GM21447 (cell line): ENCODE measurements around the gene FZD10.

Experiments used
- ATAC-seq: cut with Tn5 transposase; IDR thresholded peaks from one replicate; pipeline ENCODE4 v1.9.1; 2021; ENCODE audit not compliant: unreplicated experiment

The FZD10 gene

DNA sequence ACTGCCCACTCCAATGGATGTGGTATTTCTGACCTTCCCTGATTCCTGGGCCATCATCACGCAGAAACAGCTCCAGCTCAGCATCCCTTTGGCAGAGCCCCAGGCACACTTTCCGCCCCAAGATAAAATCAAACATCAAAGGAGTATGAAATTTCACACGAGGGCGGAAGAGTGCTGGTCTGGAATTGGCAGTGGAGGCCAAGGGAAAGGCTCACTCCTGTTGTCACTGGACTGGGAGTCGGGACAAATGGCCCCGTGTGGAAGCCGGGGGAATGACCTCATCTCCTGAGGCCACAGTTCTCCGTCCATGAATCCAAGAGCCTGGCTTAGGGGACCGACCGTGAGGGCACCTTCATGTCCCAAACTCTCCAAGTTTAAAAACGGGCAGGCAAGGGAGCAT lies 40.9 kb downstream of the FZD10 start:
- ATAC-seq: no peak

DNA sequence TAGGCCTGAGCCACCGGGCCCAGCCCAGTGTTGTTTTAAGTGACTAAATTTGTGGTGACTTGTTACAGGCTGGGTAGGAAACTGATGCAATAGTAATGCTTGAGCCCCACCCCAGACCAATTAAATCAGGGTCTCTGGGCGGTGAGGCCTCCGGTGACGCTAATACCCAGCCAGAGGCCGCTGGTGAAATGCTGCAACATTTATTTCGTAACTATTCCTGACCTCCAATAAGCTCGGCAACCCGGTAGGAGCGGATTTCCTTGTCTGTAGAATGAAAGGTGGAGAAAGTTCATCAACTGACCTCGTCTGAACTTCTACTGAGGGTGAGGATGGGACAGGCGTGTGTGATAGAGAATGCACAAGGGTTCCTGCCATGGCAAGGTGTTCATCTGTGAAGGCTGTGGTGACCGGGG lies 42.3 kb downstream of the FZD10 start:
- ATAC-seq: no peak

DNA sequence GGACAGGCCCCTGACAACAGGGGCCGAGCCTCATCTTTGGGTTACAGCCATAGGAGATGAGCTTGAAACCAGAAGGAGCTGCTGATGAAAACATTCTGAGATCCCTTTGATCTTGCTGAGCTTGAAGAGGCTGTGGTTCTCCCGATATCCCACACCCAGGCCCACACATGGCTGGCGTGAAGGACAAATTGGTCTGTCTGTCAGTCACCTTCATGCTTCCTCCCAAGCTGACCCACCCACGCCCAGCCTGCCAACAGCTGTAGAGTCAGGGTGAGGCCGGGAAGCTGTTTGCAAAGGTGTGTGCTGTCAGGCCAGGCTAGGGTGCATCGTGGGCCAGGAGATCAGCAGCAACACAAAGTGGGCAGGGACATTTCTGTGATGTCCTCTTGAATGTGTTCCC lies 43.2 kb downstream of the FZD10 start:
- no peak for ATAC-seq

DNA sequence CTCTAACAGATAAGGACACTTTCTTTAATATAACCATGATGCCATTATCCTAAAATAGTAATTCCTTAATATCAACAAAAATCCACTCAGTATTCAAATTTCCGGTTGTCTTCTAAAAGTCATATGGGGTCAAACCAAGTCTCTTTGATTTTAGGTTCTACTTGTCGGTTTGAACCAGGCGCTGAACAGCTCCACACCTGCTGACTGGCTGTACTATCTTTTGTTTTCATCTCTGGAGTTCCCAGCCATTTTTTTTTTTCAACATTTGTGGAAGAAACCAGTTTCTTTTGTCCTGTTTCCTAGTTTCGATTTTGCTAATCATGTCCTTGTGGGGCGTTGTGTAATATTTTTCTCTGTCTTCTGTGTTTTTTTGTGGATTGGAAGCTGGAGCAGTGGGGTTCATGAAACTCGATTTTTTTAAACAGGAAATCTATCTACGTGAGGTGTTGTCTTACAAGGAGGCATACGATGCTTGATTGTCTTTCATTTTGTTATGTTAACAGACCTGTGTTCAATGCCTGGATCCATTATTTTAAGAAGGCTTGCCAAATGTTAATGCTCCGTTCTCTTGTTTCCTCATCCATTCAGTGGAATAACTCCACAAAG lies 50.2 kb downstream of the FZD10 start:
- ATAC-seq: no peak

GRCh38 chr12:130213249-130213648 lies 51.0 kb downstream of the FZD10 start:
- no peak for ATAC-seq

GRCh38 chr12:130214686-130215395 lies 52.6 kb downstream of the FZD10 start:
- ATAC-seq: no peak
